Stimulated activated effector memory CD8-positive, alpha-beta T cell treated with anti-CD3 and anti-CD28 coated beads, Interleukin-12 subunit alpha, Interleukin-12 subunit beta, amount 100 ng/mL, for 72 hours (primary cell): Measurements from ENCODE around the gene TTC39B.

Source experiments
- ATAC-seq: fragments of 150-1000 bp; cut with Tn5 transposase; 2 replicates; pipeline ENCODE4 v1.10.0; 2021
- DNase-seq, 2 donors: peaks; one replicate each; pipeline ENCODE4 v3.0.0; 2021 to 2022; ENCODE audit warnings: low spot score in 2 of 2
- H3K27ac Mint-ChIP-seq: one replicate; pipeline ENCODE4 v1.8.0; 2022; ENCODE audit warnings: mild to moderate bottlenecking, mixed read lengths
- H3K36me3 Mint-ChIP-seq: one replicate; pipeline ENCODE4 v1.8.0; 2022; ENCODE audit warnings: mild to moderate bottlenecking, mixed read lengths
- H3K4me1 Mint-ChIP-seq: one replicate; pipeline ENCODE4 v1.8.0; 2022; ENCODE audit warnings: mixed read lengths
- H3K4me3 Mint-ChIP-seq: one replicate; pipeline ENCODE4 v1.8.0; 2022; ENCODE audit warnings: mild to moderate bottlenecking, mixed read lengths
- H3K9me3 Mint-ChIP-seq: one replicate; pipeline ENCODE4 v1.8.0; 2022; ENCODE audit warnings: mixed read lengths

Gene TTC39B

DNA sequence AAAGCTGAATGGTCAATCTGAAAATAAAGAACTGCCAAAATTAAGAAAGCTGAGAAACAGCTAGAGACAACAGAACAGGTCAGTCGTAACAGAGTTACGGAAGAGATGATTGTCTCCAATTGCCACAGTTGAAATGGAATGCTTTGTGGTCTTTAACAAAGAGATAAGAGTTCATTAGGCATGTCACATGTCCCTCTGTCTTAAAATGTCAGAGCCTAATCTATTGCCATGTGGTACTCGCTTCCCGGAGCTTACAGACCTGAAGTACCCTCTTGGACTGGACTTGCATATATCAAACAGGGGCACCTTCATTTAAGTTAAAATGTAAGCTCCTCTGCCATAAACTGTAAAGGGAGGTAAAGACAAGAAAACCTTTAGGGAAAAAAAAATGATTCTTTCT is 19.7 kb downstream of the TTC39B start:
- H3K9me3 Mint-ChIP-seq: no peaks in the 10 kb centered on the region
- no peak for DNase-seq
- peaks cover 34% of the 10 kb centered on the region for H3K4me1 Mint-ChIP-seq
- H3K4me3 Mint-ChIP-seq: no peak overlapping the region
- H3K36me3 Mint-ChIP-seq: no peaks in the 10 kb centered on the region
- ATAC-seq: no peak
- H3K27ac Mint-ChIP-seq: peak overlapping the region; percentile 0

DNA sequence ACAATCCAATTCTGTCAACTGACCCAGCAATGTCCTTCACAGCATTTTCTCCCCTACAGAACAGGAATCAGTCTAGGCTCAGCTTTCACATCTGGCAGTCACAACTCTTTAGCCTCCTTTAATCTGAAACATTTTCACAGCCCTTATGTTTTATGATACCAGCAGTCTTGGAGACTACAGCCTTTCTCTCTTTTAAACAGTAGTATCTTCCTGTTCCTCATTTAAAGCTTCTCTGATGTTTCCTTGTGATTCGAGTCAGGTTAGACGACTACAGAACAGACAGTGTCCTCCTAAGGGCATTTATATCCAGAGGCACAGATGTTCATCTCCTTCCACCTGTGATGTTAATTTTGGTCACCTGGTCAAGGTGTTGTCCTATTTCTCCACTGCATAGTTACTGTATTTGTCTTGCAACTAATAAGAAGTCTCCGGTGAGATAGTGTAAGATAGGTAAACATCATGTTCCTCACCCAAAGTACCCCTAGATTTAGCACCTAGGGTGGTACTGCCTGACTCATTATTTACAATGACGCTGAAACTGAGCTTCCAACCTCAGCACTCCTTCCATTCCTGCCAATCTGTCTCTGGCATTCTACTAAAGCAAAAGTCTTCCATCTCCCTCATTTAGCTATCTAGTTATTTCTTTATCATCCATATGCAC is 20.7 kb downstream of the TTC39B start:
- Mint-ChIP-seq H3K4me3 (no peak overlapping the region), H3K27ac (peak overlapping the region; percentile 24), H3K4me1 (peaks cover 34% of the 10 kb centered on the region), H3K36me3 (no peaks in the 10 kb centered on the region), H3K9me3 (no peaks in the 10 kb centered on the region)
- DNase-seq (peak in 1 of 2 donors; percentile 4), ATAC-seq (no peak)

DNA sequence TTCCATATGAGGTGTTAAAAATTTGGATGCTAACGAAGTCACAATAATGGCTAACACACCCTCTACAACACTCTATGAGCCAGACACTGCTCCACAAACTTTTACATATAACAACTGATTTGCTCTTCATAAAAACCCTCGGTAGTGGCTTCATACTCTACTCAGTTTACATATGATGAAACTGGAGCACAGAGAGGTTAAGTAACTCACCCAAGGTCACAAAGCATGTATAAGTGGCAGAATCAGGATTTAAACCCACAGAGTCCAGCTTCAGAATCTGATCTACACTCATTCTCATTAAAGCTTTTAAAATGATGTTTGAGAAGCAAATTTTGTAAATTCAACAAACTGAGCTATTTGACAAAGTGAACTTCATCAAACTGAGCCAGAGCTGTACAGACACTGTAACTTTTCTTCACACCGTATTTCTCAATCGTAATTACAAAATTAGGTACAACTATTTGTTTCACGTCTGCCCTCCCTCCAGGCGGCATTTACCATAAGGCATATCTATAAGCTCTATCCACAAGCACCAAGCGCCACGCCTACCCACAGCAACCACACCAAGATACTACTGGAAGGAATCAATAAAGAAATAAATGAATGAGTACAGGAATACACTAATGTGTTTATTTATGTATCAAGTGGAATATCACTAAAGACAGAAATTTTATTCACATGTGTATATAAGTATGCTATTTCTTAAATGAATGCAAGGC is 24.3 kb downstream of the TTC39B start:
- ATAC-seq (no peak), DNase-seq (no peak)
- Mint-ChIP-seq H3K4me1 (peaks cover 21% of the 10 kb centered on the region), H3K4me3 (no peak overlapping the region), H3K36me3 (no peaks in the 10 kb centered on the region), H3K9me3 (no peaks in the 10 kb centered on the region), H3K27ac (no peak overlapping the region)

DNA sequence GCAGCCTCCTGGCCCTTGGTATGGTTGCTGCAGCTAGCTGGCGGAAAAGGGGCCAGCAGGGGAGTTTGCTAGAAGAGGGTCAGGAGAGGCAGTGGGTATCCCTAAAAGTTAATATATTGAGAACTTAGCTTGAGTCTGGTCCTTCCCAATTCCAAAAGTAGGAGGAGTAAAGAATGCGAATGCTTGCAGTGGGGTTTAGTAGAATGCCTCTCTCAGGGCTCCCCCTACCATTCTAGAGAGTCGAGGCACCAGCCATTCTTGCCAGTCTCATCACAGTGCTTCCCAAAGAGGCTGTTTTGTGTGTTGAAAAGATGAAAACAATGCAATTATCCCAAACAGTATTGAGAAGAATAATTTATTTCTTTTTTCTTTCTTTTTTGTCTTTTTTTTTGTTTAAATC is 26.4 kb downstream of the TTC39B start:
- Mint-ChIP-seq H3K27ac (no peak overlapping the region), H3K9me3 (no peaks in the 10 kb centered on the region), H3K4me1 (peaks cover 8% of the 10 kb centered on the region), H3K4me3 (no peak overlapping the region), H3K36me3 (no peaks in the 10 kb centered on the region)
- DNase-seq (no peak), ATAC-seq (no peak)

DNA sequence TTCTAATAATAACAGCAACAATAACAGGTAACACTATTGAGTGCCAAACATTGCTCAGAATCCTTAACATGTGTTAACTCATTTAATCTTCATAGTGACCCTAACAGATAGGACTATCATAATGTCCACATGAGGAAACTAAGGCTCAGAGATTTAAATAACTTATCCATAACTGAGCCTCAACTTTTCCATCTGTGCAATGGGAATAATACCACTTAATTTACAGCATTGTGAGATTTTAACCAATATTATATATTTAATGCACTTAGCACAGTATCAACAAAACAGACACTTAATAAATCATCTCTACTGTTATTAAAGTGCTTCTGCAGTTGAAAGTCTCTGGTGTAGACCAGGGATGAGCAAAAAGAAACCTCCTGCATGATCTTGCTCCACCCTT is 28.2 kb downstream of the TTC39B start:
- no peak for DNase-seq
- H3K4me1 Mint-ChIP-seq: peaks cover 7% of the 10 kb centered on the region
- no peaks in the 10 kb centered on the region for H3K36me3 Mint-ChIP-seq
- no peak overlapping the region for H3K27ac Mint-ChIP-seq
- H3K4me3 Mint-ChIP-seq: no peak overlapping the region
- H3K9me3 Mint-ChIP-seq: no peaks in the 10 kb centered on the region
- ATAC-seq: no peak

DNA sequence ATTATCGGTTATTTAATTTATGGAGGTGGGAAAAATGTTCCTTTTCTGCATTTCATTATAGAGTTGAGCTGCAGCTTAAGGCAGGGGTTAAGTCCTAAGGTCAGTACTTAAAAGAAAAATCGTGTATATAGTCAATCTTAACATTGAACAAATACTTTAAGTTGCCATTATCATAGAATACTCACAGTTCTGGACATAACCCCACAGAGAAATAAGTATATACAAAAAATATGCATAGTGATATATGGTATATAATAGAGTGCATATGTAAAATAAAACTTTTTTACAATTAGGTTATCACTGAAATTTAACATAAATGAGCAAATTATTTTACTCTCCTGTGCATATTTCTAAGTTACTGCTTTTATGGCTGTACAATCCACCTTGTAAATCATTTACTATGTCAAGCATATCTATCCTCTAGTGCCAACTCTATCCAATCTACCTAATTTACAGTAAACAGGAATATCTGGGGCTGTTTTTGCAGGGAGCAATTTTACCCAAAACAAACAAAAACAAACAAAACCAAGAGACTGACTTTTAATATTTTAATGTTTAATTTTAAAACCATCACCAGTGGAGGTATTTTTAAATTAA is 28.8 kb downstream of the TTC39B start:
- no peak for ATAC-seq
- H3K36me3 Mint-ChIP-seq: no peaks in the 10 kb centered on the region

DNA sequence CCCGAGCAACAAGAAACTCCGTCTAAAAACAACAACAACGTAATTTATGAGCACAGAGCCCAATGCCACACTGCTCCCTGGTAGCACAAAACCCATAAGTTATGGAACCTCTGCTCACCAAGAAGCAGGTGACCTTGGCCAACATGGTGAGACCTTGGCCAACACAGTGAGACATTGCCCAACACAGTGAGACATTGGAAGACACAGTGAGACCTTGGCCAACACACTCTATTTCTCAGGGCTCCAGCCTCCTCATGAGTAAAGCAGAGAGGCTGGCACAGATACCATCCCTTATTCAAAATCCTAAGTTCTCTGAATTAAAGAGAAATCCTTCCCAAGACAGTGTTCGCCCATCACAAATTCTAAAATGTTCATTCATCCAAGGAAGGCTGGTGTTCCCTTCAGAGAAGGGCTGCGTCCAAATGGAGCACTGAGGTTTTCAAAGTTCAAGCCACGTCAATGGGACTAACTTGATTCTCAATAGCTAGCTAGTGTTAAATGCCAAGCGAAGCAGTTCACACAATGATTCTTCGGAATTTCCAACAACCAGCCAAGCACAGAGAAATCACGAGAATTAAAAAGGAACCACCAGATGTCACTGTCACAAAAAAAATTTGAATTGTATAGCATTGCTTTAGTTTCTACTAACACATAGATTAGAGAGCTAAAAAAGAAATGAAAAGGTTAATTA is 29.5 kb downstream of the TTC39B start:
- Mint-ChIP-seq H3K9me3 (no peaks in the 10 kb centered on the region), H3K36me3 (no peaks in the 10 kb centered on the region), H3K27ac (peak overlapping the region; percentile 29), H3K4me1 (peaks cover 9% of the 10 kb centered on the region), H3K4me3 (no peak overlapping the region)
- ATAC-seq (peak; percentile 56), DNase-seq (no peak)

More for the DNA sequence above, 28.8 kb downstream of the TTC39B start:
- Mint-ChIP-seq H3K4me1 (peaks cover 12% of the 10 kb centered on the region), H3K27ac (peak overlapping the region; percentile 29), H3K9me3 (no peaks in the 10 kb centered on the region), H3K4me3 (no peak overlapping the region)
- no peak for DNase-seq

DNA sequence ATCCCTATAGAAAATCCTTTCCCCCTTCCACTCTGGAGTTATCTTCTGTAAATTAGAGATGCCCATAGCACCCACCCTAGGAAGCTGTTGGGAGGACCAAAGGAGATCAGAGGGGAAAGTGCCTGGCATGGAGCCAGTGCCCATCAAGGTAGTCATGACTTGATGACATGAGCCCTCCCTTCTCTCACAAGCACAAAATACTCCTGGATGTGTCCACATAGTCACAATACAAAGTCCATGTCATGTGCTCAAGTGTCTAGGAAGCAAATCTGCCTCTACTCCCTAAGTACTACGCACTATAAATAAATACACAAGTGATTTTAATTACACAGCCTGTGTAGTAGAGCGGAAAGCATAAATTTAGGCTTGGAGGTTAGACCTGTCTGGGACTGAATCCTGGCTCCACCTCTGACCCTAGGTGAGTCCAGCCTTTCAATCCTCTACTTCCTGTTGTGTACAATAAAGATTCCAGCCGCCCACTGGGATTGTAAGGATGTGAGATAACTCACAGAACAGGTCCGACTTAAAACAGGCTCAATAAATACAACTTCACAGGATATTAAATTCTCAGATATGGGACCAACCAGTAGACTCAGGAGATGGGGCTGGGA is 30.6 kb downstream of the TTC39B start:
- Mint-ChIP-seq H3K36me3 (no peaks in the 10 kb centered on the region), H3K4me3 (no peak overlapping the region), H3K27ac (no peak overlapping the region), H3K9me3 (no peaks in the 10 kb centered on the region), H3K4me1 (peaks cover 20% of the 10 kb centered on the region)
- ATAC-seq (no peak), DNase-seq (no peak)

DNA sequence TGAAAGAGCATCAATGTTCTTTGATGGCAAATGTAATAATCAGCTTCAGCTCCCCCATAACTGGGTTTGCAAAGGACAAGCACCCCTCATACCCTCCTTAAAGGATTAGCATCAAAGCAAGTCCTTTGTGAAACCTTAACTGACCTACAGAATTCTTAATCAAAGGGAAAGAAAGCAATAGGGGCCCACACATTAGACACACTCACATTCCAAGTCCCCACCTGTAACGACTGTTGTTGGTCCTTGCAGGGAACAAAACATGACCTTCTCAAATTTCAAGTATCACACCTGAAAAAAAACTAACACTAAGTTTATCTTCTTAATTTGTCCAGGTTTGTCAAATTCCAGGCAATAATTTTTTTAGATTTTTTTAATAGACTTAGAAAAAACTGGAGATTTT is 32.6 kb downstream of the TTC39B start:
- no peaks in the 10 kb centered on the region for H3K9me3 Mint-ChIP-seq
- no peaks in the 10 kb centered on the region for H3K36me3 Mint-ChIP-seq
- no peak overlapping the region for H3K4me3 Mint-ChIP-seq
- H3K4me1 Mint-ChIP-seq: peaks cover 24% of the 10 kb centered on the region
- DNase-seq (no peak), ATAC-seq (no peak)
- no peak overlapping the region for H3K27ac Mint-ChIP-seq

DNA sequence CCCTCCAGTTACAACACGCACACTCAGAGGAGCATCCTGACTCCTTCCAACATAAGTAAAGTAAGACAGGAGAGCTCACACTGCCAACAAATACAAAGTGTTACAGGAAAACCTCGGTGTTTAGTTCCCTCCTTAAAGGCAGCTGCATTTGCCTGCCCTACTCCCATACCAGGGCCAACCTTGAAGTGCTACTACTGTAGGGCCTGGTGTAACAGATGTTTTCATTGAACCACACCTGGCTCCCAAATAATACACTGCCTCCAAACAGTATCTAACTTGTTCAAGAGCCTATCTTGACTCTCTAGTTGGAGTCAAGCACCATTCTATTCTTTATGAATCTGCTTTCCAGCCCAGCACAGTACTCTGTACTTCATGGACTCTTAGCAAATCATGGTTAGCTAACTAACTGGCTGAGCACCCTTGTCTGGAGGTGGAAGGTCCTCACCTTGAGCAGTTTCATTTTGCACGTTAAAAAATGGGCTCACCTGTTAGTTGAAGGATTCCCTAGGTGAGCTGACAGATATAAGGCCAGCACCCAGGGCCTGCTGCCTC is 34.6 kb downstream of the TTC39B start:
- H3K36me3 Mint-ChIP-seq: no peaks in the 10 kb centered on the region
- H3K9me3 Mint-ChIP-seq: no peaks in the 10 kb centered on the region
- H3K4me1 Mint-ChIP-seq: peaks cover 37% of the 10 kb centered on the region
- peak overlapping the region; percentile 26 for H3K27ac Mint-ChIP-seq
- H3K4me3 Mint-ChIP-seq: no peak overlapping the region
- no peak for DNase-seq
- no peak for ATAC-seq

DNA sequence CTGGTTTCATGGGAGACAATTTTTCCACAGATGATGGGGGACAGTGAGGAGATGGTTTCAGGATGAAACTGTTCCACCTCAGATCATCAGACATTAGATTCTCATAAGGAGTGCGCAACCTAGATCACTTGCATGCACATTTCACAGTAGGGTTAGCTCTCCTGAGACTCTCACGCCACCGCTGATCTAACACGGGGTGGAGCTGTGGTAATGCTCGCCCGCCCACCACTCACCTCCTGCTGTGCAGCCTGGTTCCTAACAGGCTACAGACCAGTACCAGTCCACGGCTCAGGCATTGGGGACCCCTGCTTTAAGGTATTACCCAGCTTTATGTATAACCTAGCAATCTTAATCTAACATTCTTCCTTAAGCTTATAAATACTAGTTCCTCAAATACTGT is 35.6 kb downstream of the TTC39B start:
- peaks cover 37% of the 10 kb centered on the region for H3K4me1 Mint-ChIP-seq
- no peaks in the 10 kb centered on the region for H3K36me3 Mint-ChIP-seq
- no peaks in the 10 kb centered on the region for H3K9me3 Mint-ChIP-seq
- DNase-seq (peak in 1 of 2 donors; percentile 55), ATAC-seq (peak; percentile 95)
- no peak overlapping the region for H3K27ac Mint-ChIP-seq
- no peak overlapping the region for H3K4me3 Mint-ChIP-seq

DNA sequence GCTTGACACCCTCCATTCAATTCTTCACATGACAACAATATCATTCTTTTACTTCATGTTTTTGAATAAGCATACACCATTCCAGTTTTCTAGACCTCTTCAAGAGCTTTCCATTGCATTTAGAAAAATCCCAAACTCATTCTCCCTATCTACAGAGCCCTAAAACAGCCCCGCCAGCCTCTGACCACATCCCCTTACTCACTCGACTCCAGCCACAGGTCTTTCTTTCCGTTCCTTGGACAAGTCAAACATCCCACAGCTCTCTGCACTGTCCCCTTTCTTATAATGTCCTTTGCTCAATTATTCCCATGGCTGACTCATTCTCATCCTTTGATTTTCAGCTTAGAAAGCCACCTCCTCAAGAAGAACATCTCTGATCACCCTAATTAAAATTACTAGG is 38.2 kb downstream of the TTC39B start:
- peaks cover 39% of the 10 kb centered on the region for H3K4me1 Mint-ChIP-seq
- peak overlapping the region; percentile 35 for H3K27ac Mint-ChIP-seq
- no peak overlapping the region for H3K4me3 Mint-ChIP-seq
- DNase-seq (no peak), ATAC-seq (no peak)
- H3K9me3 Mint-ChIP-seq: no peaks in the 10 kb centered on the region
- no peaks in the 10 kb centered on the region for H3K36me3 Mint-ChIP-seq

DNA sequence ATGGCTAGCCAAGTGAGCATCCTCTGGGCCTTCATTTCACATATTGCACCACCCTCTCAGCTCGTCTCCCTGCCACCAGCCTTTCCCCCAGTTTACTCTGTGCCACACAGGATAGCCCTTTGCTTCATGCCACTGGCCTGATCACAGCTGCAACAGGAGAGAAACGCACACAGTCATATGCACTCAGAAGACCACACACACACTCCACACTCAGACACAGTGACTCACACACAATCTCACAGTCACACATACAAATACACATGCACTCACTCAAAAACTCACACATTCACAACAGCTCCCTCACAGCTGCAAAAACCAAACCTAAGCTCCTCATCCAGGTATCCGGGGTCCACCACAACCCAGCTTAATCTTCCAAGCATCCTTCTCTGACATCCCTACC is 38.7 kb downstream of the TTC39B start:
- H3K36me3 Mint-ChIP-seq: no peaks in the 10 kb centered on the region
- no peak for DNase-seq
- no peak overlapping the region for H3K4me3 Mint-ChIP-seq
- peak overlapping the region; percentile 35 for H3K27ac Mint-ChIP-seq
- peaks cover 39% of the 10 kb centered on the region for H3K4me1 Mint-ChIP-seq
- peak; percentile 71 for ATAC-seq
- no peaks in the 10 kb centered on the region for H3K9me3 Mint-ChIP-seq

DNA sequence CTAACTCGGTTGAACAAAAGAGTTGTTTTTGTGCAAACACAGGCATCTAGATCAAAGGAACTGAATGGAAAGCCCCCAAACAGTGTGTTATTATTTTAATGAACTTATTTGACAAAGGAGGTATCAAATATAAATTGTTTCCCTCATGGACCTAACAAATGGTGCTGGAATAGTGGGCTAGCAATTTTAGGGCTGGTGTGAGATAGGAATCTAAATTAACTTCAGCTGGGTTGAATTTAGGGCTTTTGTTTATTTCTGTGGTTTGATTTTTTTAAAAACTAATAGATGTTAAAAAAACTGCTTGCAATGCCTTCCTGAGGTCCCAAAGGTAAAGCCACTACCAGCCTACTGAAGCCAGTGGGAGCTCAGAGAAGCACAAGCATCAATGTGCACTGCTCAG is 42.1 kb downstream of the TTC39B start:
- Mint-ChIP-seq H3K4me3 (no peak overlapping the region), H3K9me3 (no peaks in the 10 kb centered on the region), H3K4me1 (peaks cover 22% of the 10 kb centered on the region), H3K27ac (no peak overlapping the region), H3K36me3 (no peaks in the 10 kb centered on the region)
- ATAC-seq (no peak), DNase-seq (no peak)

DNA sequence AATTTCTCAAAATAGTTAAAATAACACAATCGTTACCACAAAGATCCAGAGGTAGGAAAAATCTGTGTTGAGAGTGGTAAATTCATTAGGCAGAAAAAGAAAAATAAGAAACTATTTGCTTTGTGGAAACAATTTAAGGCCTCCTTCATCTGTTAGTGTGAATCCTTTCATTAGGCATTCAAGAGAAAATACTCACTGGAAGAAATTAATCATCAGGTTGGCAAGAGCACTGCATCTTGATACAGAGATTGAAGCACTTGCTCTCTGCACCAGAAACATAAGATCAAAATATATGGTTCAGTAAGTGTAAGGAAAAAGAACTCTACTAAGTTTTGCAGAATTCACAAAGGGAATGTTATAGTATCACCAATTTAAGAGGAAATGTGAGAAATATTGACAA is 44.4 kb downstream of the TTC39B start:
- no peaks in the 10 kb centered on the region for H3K36me3 Mint-ChIP-seq
- H3K9me3 Mint-ChIP-seq: no peaks in the 10 kb centered on the region
- DNase-seq (no peak), ATAC-seq (no peak)
- peak overlapping the region; percentile 18 for H3K27ac Mint-ChIP-seq
- H3K4me3 Mint-ChIP-seq: no peak overlapping the region
- peaks cover 9% of the 10 kb centered on the region for H3K4me1 Mint-ChIP-seq
